Measurements from ENCODE around the gene CPA5. TPM values are rescaled to one million over a fixed set of nuclear protein-coding genes. Genes with fewer than 3 reads are reported as not detected.

Gene CPA5
- not detected in 5 replicates for total RNA-seq (2022; extraction: Qiagen RNA extraction)

GRCh38 chr7:130344271-130344866 is at the start of gene CPA5:
Gene CPA5, plus strand, starts transcription at chr7:130344816. Its CDS starts 1,670 bp downstream, at chr7:130346486.

GRCh38 chr7:130379921-130380860 is 35.6 kb downstream of the CPA5 start, which contains the start of gene CPA1:
Gene CPA1, plus strand, starts transcription at chr7:130380494. Its CDS starts 27 bp downstream, at chr7:130380521.

Other genes with a start within 250 kb of the CPA5 start
- gene TMEM209, start 139.4 kb upstream of the CPA5 start, total RNA-seq (2022; extraction: Qiagen RNA extraction) = 12.0 to 17.1 TPM (median 13.9 TPM) in 5 replicates
- 0.14 TPM in 1 of 5 replicates, not detected in the others for gene SSMEM1, start 137.0 kb upstream of the CPA5 start, total RNA-seq (2022; extraction: Qiagen RNA extraction)
- gene CPA2, start 78.0 kb upstream of the CPA5 start, total RNA-seq (2022; extraction: Qiagen RNA extraction) = 0.05 to 0.33 TPM (median 0.11 TPM) in 3 of 5 replicates, not detected in the others
- gene CPA4, start 51.7 kb upstream of the CPA5 start, total RNA-seq (2022; extraction: Qiagen RNA extraction) = 2.9 to 5.1 TPM (median 3.6 TPM) in 5 replicates
- gene CPA1, start 35.7 kb downstream of the CPA5 start, total RNA-seq (2022; extraction: Qiagen RNA extraction) = not detected in 5 replicates
- 11.2 to 12.4 TPM (median 11.7 TPM) in 5 replicates for gene CEP41, start 96.2 kb downstream of the CPA5 start, total RNA-seq (2022; extraction: Qiagen RNA extraction)
- 32.9 to 39.0 TPM (median 38.2 TPM) in 5 replicates for gene MEST, start 147.3 kb downstream of the CPA5 start, total RNA-seq (2022; extraction: Qiagen RNA extraction)

All from A549 treated with AZD2906 at 1 μM for 4 hours (cell line).